ENCODE measurements around the gene SGSH. TPM values are rescaled to one million over a fixed set of nuclear protein-coding genes. Genes with fewer than 3 reads are reported as not detected.

Gene SGSH
- total RNA-seq, 2 experiments from 2014 or later: 14.3 to 38.4 TPM

- H4K20me1 ChIP-seq (ENCODE audit: insufficient read depth, low read length): no peaks in the 10 kb centered on the region
- no peak overlapping the region for H3K4me3 ChIP-seq (ENCODE audit: low read depth, low read length, poor library complexity, severe bottlenecking)
- peaks cover 9% of the 10 kb centered on the region for H3K4me1 ChIP-seq (ENCODE audit: insufficient read depth, low read length, poor library complexity, severe bottlenecking)
- no peak overlapping the region for H3K27ac ChIP-seq (ENCODE audit: low read depth, low read length, poor library complexity, severe bottlenecking)
- CTCF ChIA-PET (ENCODE audit: unreplicated experiment): no interaction called here
- no peak overlapping the region for H2AFZ ChIP-seq (ENCODE audit: low read length)
- no peak overlapping the region for H3K4me2 ChIP-seq (ENCODE audit: low read length)
- DNase-seq (ENCODE audit: low spot score): no peak
- H3K9me3 ChIP-seq (ENCODE audit: low read length): no peaks in the 10 kb centered on the region
- H3K9me2 ChIP-seq (ENCODE audit: insufficient read depth, low read length): no peaks in the 10 kb centered on the region
- BruUV-seq (replicated peaks): no TSS peak
- H3K79me2 ChIP-seq (ENCODE audit: insufficient read depth, low read depth, low read length): no peaks in the 10 kb centered on the region
- POLR2A ChIA-PET: no interaction called here
- intact Hi-C loops (cut with micrococcal nuclease; ENCODE audit: unreplicated experiment): no loop called here
- no peaks in the 10 kb centered on the region for H3K36me3 ChIP-seq (ENCODE audit: insufficient read depth, low read length)
- TF ChIP-seq CTCF (conservative IDR thresholded peaks at IDR 0.05; ENCODE audit: low read length): no peak
- no peak for TF ChIP-seq EZH2phosphoT487 (IDR thresholded peaks at IDR 0.05; ENCODE audit: borderline replicate concordance, low read depth, low read length)
Measured at GRCh38 chr17:80223838-80224497, 3.8 kb upstream of the SGSH start.

- ChIA-PET CTCF (ENCODE audit: unreplicated experiment) (no interaction called here), POLR2A (no interaction called here)
- BruUV-seq (replicated peaks): no TSS peak
- no peak for DNase-seq (ENCODE audit: low spot score)
- Histone ChIP-seq H3K9me3 (ENCODE audit: low read length) (no peaks in the 10 kb centered on the region), H3K4me2 (ENCODE audit: low read length) (no peak overlapping the region), H3K79me2 (ENCODE audit: insufficient read depth, low read depth, low read length) (no peaks in the 10 kb centered on the region), H3K9me2 (ENCODE audit: insufficient read depth, low read length) (no peaks in the 10 kb centered on the region), H3K4me1 (ENCODE audit: insufficient read depth, low read length, poor library complexity, severe bottlenecking) (peaks cover 10% of the 10 kb centered on the region), H3K4me3 (ENCODE audit: low read depth, low read length, poor library complexity, severe bottlenecking) (no peak overlapping the region), H3K36me3 (ENCODE audit: insufficient read depth, low read length) (no peaks in the 10 kb centered on the region), H3K27ac (ENCODE audit: low read depth, low read length, poor library complexity, severe bottlenecking) (no peak overlapping the region), H4K20me1 (ENCODE audit: insufficient read depth, low read length) (no peaks in the 10 kb centered on the region), H2AFZ (ENCODE audit: low read length) (no peak overlapping the region)
- intact Hi-C loops (cut with micrococcal nuclease; ENCODE audit: unreplicated experiment): no loop called here
- TF ChIP-seq CTCF (conservative IDR thresholded peaks at IDR 0.05; ENCODE audit: low read length): no peak
- no peak for TF ChIP-seq EZH2phosphoT487 (IDR thresholded peaks at IDR 0.05; ENCODE audit: borderline replicate concordance, low read depth, low read length)
Measured at GRCh38 chr17:80223142-80223815, 3.1 kb upstream of the SGSH start.
